ENCODE results near the gene PRSS16. TPM values are rescaled to one million over a fixed set of nuclear protein-coding genes. Genes with fewer than 3 reads are reported as not detected.

The PRSS16 gene
- total and polyA plus RNA-seq, 9 of the 15 experiments (the other 6 are each of a cell fraction or from before 2014, with no cell fraction given), result 4.5 to 21.3 (median 12.1) TPM

DNA sequence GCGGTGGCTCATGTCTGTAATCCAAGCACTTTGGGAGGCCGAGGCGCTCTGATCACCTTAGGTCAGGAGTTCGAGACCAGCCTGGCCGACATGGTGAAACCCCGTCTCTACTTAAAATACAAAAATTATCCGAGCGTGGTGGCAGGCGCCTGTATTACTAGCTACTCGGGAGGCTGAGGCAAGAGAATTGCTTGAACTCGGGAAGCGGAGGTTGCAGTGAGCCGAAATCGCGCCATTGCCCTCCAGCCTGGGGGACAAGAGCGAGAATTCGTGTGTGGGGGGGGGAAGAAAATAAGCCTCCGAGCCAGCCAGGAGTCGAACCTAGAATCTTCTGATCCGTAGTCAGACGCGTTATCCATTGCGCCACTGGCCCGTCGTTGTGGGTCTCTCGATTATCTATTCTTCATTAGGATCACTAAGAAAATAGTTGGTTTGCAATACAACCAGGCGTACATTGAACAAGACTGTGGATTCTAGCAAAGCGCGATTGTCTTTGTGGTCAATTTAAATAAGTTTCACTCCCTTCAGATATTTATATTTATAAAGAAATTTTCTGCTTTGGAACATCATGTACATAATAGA is 33.9 kb upstream of the PRSS16 start (continued):
- peak; percentile 98 for TF ChIP-seq TBP (optimal IDR thresholded peaks at IDR 0.05; ENCODE audit: low read depth, low read length)
- TF ChIP-seq HDGF (IDR thresholded peaks at IDR 0.05), result no peak
- TF ChIP-seq STAT5B (CRISPR knock-in tag; IDR thresholded peaks at IDR 0.05), result no peak
- TF ChIP-seq KDM1A (IDR thresholded peaks at IDR 0.05), result peak in 1 of 2 experiments; percentile 33; a peak in 1 of 4 replicates
- peak; percentile 92 for TF ChIP-seq BRD9 (IDR thresholded peaks at IDR 0.05; ENCODE audit: low read depth, partially characterized antibody)

DNA sequence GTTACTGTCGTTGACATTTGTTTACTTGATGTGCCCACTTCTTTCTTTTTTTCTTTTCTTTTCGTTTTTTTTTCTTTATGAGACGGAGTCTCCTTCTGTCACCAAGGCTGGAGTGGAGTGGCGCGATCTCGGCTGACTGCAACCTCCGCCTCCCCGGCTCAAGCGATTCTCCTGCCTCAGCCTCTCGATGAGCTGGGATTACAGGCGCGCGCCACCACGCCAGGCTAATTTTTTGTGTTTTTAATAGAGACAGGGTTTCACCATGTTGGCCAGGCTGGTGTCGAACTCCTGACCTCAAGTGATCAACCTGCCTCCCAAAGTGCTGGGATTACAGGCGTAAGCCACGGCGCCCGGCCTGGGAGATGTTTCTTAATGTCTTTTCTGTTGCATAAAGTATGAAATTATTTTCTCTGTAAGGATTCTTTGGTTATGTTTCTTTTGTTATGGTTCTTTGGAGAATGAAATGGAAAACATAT is 33.3 kb upstream of the PRSS16 start:
- H3K27ac ChIP-seq (ENCODE audit: extremely low read depth, low read depth, low read length), result peak overlapping the region; percentile 54
- no peaks in the 10 kb centered on the region for H3K79me2 ChIP-seq (ENCODE audit: control insufficient read depth, insufficient read depth, low read length)
- no peaks in the 10 kb centered on the region for H4K20me1 ChIP-seq (replicated peaks; ENCODE audit: control insufficient read depth, insufficient read depth, low read length)
- intact Hi-C loops (cut with micrococcal nuclease) (loop anchor here (1.0 to 5.0 kb wide), 10 partner anchors 17 to 538 kb away; partner anchors contain the start of genes ZNF184 and ZNF391), in situ Hi-C loops (cut with MboI) (no loop called here)
- no peaks in the 10 kb centered on the region for H3K9me3 ChIP-seq (replicated peaks; ENCODE audit: control insufficient read depth, insufficient read depth, low read depth, low read length)
- CTCF ChIA-PET (ENCODE audit: low intra/inter-chr PET ratio), result interaction anchor here (0.6 to 1.7 kb wide), 11 partner anchors 16 to 920 kb away, joined by 3 to 5 read pairs (median 4); no protein-coding TSS in a partner anchor
- H2AFZ ChIP-seq (ENCODE audit: low read depth, low read length), result peak overlapping the region; percentile 84
- WGBS (ENCODE audit: insufficient coverage, low coverage, missing lambda C conversion rate), result under 1% methylated on average over 18 of the region's 19 CpGs
- peak; percentile 62 for FAIRE-seq
- POLR2A ChIA-PET, result interaction anchor here (0.7 to 1.3 kb wide), 7 partner anchors 10 to 540 kb away, joined by 3 to 5 read pairs (median 4); partner anchors contain the start of gene ZNF184
- no peaks in the 10 kb centered on the region for H3K27me3 ChIP-seq (ENCODE audit: control insufficient read depth in 2 of 2, insufficient read depth in 2 of 2, low read length in 2 of 2)
- ATAC-seq, result peak; percentile 58
- H3K4me1 ChIP-seq (replicated peaks in 1 of 2; ENCODE audit: control insufficient read depth in 2 of 2, insufficient read depth in 2 of 2, low read length in 2 of 2), result peaks cover 6 to 16% of the 10 kb centered on the region in 2 experiments; a peak in 4 of 5 replicates
- H3K4me2 ChIP-seq (ENCODE audit: insufficient read depth, low read length), result peak overlapping the region; percentile 69; the same call in 1 of the 2 replicates
- DNase-seq (ENCODE audit: extremely low read depth in 1 of 4, low spot score in 3 of 4), result peak in 1 of 4 experiments; percentile 70
- no peaks in the 10 kb centered on the region for H3K36me3 ChIP-seq (ENCODE audit: control insufficient read depth, insufficient read depth, low read length)
- H3K9ac ChIP-seq (ENCODE audit: insufficient read depth in 1 of 2, low read depth in 2 of 2, low read length in 2 of 2), result peak overlapping the region; percentile 59 to 90
- H3K9me1 ChIP-seq (ENCODE audit: control insufficient read depth, insufficient read depth, low read length), result no peaks in the 10 kb centered on the region
- BruUV-seq (replicated peaks), result no TSS peak
- H3K4me3 ChIP-seq, result peak overlapping the region; percentile 55
- TF ChIP-seq, protein P1, sequence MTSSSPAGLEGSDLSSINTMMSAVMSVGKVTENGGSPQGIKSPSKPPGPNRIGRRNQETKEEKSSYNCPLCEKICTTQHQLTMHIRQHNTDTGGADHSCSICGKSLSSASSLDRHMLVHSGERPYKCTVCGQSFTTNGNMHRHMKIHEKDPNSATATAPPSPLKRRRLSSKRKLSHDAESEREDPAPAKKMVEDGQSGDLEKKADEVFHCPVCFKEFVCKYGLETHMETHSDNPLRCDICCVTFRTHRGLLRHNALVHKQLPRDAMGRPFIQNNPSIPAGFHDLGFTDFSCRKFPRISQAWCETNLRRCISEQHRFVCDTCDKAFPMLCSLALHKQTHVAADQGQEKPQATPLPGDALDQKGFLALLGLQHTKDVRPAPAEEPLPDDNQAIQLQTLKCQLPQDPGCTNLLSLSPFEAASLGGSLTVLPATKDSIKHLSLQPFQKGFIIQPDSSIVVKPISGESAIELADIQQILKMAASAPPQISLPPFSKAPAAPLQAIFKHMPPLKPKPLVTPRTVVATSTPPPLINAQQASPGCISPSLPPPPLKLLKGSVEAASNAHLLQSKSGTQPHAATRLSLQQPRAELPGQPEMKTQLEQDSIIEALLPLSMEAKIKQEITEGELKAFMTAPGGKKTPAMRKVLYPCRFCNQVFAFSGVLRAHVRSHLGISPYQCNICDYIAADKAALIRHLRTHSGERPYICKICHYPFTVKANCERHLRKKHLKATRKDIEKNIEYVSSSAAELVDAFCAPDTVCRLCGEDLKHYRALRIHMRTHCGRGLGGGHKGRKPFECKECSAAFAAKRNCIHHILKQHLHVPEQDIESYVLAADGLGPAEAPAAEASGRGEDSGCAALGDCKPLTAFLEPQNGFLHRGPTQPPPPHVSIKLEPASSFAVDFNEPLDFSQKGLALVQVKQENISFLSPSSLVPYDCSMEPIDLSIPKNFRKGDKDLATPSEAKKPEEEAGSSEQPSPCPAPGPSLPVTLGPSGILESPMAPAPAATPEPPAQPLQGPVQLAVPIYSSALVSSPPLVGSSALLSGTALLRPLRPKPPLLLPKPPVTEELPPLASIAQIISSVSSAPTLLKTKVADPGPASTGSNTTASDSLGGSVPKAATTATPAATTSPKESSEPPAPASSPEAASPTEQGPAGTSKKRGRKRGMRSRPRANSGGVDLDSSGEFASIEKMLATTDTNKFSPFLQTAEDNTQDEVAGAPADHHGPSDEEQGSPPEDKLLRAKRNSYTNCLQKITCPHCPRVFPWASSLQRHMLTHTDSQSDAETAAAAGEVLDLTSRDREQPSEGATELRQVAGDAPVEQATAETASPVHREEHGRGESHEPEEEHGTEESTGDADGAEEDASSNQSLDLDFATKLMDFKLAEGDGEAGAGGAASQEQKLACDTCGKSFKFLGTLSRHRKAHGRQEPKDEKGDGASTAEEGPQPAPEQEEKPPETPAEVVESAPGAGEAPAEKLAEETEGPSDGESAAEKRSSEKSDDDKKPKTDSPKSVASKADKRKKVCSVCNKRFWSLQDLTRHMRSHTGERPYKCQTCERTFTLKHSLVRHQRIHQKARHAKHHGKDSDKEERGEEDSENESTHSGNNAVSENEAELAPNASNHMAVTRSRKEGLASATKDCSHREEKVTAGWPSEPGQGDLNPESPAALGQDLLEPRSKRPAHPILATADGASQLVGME (CRISPR knock-in tag; IDR thresholded peaks at IDR 0.05), result no peak
- TF ChIP-seq, protein P2, sequence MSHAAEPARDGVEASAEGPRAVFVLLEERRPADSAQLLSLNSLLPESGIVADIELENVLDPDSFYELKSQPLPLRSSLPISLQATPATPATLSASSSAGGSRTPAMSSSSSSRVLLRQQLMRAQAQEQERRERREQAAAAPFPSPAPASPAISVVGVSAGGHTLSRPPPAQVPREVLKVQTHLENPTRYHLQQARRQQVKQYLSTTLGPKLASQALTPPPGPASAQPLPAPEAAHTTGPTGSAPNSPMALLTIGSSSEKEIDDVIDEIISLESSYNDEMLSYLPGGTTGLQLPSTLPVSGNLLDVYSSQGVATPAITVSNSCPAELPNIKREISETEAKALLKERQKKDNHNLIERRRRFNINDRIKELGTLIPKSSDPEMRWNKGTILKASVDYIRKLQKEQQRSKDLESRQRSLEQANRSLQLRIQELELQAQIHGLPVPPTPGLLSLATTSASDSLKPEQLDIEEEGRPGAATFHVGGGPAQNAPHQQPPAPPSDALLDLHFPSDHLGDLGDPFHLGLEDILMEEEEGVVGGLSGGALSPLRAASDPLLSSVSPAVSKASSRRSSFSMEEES (CRISPR knock-in tag; IDR thresholded peaks at IDR 0.05), result no peak
- TF ChIP-seq POLR2AphosphoS2 (IDR thresholded peaks at IDR 0.05; ENCODE audit: low read length), result no peak
- TF ChIP-seq U2AF2 (optimal IDR thresholded peaks at IDR 0.05; ENCODE audit: low read depth, low read length), result no peak
- TF ChIP-seq NR3C1 (CRISPR knock-in tag; IDR thresholded peaks at IDR 0.05), result no peak
- TF ChIP-seq SMAD4 (CRISPR knock-in tag; conservative IDR thresholded peaks at IDR 0.05), result no peak
- no peak for TF ChIP-seq ZNF174 (CRISPR knock-in tag; IDR thresholded peaks at IDR 0.05)
- peak in 1 of 2 experiments; percentile 53; a peak in 3 of 4 replicates for TF ChIP-seq KDM1A (IDR thresholded peaks at IDR 0.05)
- 0 out of 2 replicates have a peak, but pooled peaks have one; percentile 27 for TF ChIP-seq GTF2E2 (tag; IDR thresholded peaks at IDR 0.05)
- no peak for TF ChIP-seq SRSF9 (IDR thresholded peaks at IDR 0.05; ENCODE audit: borderline replicate concordance, low read depth, low read length)

Measured in K562 (cell line).